Embryonic facial prominence (tissue), 1 donor: ENCODE data around the gene PMFBP1.
A peak's percentile ranks its signal among the peaks of the same experiment; 100 is the strongest.

Source experiments
- DNase-seq: peaks from one replicate; pipeline ENCODE4 v3.0.0-alpha.2; 2016; ENCODE audit errors: extremely low spot score

Gene PMFBP1

GRCh38 chr16:72129976-72130656 is 41.8 kb downstream of the PMFBP1 start:
- no peak for DNase-seq

GRCh38 chr16:72128701-72129100 is 43.3 kb downstream of the PMFBP1 start:
- no peak for DNase-seq

- no peak for DNase-seq
Observed at GRCh38 chr16:72126429-72126765, 45.6 kb downstream of the PMFBP1 start.

GRCh38 chr16:72125635-72126428 is 46.1 kb downstream of the PMFBP1 start:
- no peak for DNase-seq

GRCh38 chr16:72124761-72125634 is 47.0 kb downstream of the PMFBP1 start:
- DNase-seq = peak; percentile 25

- DNase-seq = no peak
Observed at GRCh38 chr16:72124148-72124547, 47.8 kb downstream of the PMFBP1 start.

- DNase-seq = no peak
Observed at GRCh38 chr16:72123426-72123825, 48.5 kb downstream of the PMFBP1 start.

- DNase-seq = no peak
Observed at GRCh38 chr16:72122916-72123315, 49.0 kb downstream of the PMFBP1 start.

- no peak for DNase-seq
Observed at GRCh38 chr16:72122308-72122707, 49.6 kb downstream of the PMFBP1 start.

- no peak for DNase-seq
Observed at GRCh38 chr16:72120026-72120425, 51.9 kb downstream of the PMFBP1 start.

GRCh38 chr16:72113616-72113945 is 58.4 kb downstream of the PMFBP1 start:
- no peak for DNase-seq

- DNase-seq = no peak
Observed at GRCh38 chr16:72112906-72113615, 58.9 kb downstream of the PMFBP1 start.

- no peak for DNase-seq
Observed at GRCh38 chr16:72112452-72112792, 59.5 kb downstream of the PMFBP1 start.

GRCh38 chr16:72111657-72112451 is 60.1 kb downstream of the PMFBP1 start:
- DNase-seq = no peak

GRCh38 chr16:72110662-72111615 is 61.0 kb downstream of the PMFBP1 start:
- no peak for DNase-seq

GRCh38 chr16:72109966-72110530 is 61.9 kb downstream of the PMFBP1 start:
- DNase-seq = no peak

- DNase-seq = no peak
Observed at GRCh38 chr16:72109300-72109699, 62.7 kb downstream of the PMFBP1 start.

GRCh38 chr16:72108353-72109102 is 63.4 kb downstream of the PMFBP1 start:
- DNase-seq = no peak

GRCh38 chr16:72107371-72107770 is 64.6 kb downstream of the PMFBP1 start:
- no peak for DNase-seq
